Mesenchymal stem cell (in vitro differentiated cells and primary cell): Measurements from ENCODE around the gene OTOA.
"Not testable (repeated sequence)": the region's sequence is repeated elsewhere in the genome, so short reads cannot be mapped to it uniquely, and the experiment has no call there.

Experiments used
- DNase-seq: peaks from one replicate; pipeline ENCODE4 v3.0.0-alpha.2; 2013
- H2AFZ ChIP-seq: one replicate; pipeline ENCODE4 v1.6.1; 2013; ENCODE audit warnings: low read depth, mild to moderate bottlenecking, control low read depth, inconsistent platforms, low read length, moderate library complexity
- H2AK5ac ChIP-seq: 2 replicates; pipeline ENCODE4 v1.6.1; 2013; ENCODE audit warnings: low read length, moderate library complexity, mild to moderate bottlenecking, inconsistent platforms; ENCODE audit not compliant: severe bottlenecking
- H2BK120ac ChIP-seq: one replicate; pipeline ENCODE4 v1.6.1; 2013; ENCODE audit warnings: low read depth, mild to moderate bottlenecking, inconsistent platforms, low read length, moderate library complexity
- H2BK12ac ChIP-seq, 2 experiments: one replicate each; pipeline ENCODE4 v1.6.1; 2013; ENCODE audit warnings: inconsistent platforms in 2 of 2, low read length in 2 of 2, mild to moderate bottlenecking in 2 of 2, moderate library complexity in 2 of 2, control low read depth in 1 of 2
- H2BK15ac ChIP-seq: one replicate; pipeline ENCODE4 v1.6.1; 2013; ENCODE audit warnings: mild to moderate bottlenecking, low read depth, inconsistent platforms; ENCODE audit not compliant: poor library complexity, severe bottlenecking
- H2BK5ac ChIP-seq: 2 replicates; pipeline ENCODE4 v1.6.1; 2013; ENCODE audit warnings: low read depth, mild to moderate bottlenecking, low read length, control low read depth, inconsistent platforms; ENCODE audit not compliant: poor library complexity, severe bottlenecking
- H3K14ac ChIP-seq, 2 experiments: one replicate each; pipeline ENCODE4 v1.6.1; 2013; ENCODE audit warnings: inconsistent platforms in 2 of 2, low read length in 2 of 2, control low read depth in 1 of 2, mild to moderate bottlenecking in 1 of 2, moderate library complexity in 1 of 2
- H3K18ac ChIP-seq, 2 experiments: one replicate each; pipeline ENCODE4 v1.6.1; 2013; ENCODE audit warnings: inconsistent platforms in 2 of 2, low read length in 2 of 2, control low read depth in 1 of 2, low read depth in 1 of 2, mild to moderate bottlenecking in 1 of 2
- H3K23ac ChIP-seq, 2 experiments: one replicate each; pipeline ENCODE4 v1.6.1; 2013; ENCODE audit warnings: inconsistent platforms in 2 of 2, low read length in 2 of 2, mild to moderate bottlenecking in 2 of 2, moderate library complexity in 2 of 2, control low read depth in 1 of 2
- H3K27ac ChIP-seq: 2 replicates; pipeline ENCODE4 v1.5.1; 2013; ENCODE audit warnings: mild to moderate bottlenecking, moderate library complexity, low read length, control low read depth, inconsistent platforms; ENCODE audit not compliant: poor library complexity, severe bottlenecking
- H3K27me3 ChIP-seq, 2 experiments: 2 replicates each; pipeline versions ENCODE4 v1.6.1 to v1.7.0; 2013; ENCODE audit warnings: low read length in 2 of 2, mild to moderate bottlenecking in 2 of 2, moderate library complexity in 2 of 2, control low read depth in 1 of 2, inconsistent platforms in 1 of 2; ENCODE audit not compliant: control insufficient read depth in 1 of 2, insufficient read depth in 1 of 2
- H3K36me3 ChIP-seq, 2 experiments: 2 replicates each; pipeline versions ENCODE4 v1.6.1 to v1.7.0; 2013; ENCODE audit warnings: low read length in 2 of 2, control low read depth in 1 of 2, inconsistent platforms in 1 of 2, low read depth in 1 of 2, mild to moderate bottlenecking in 1 of 2; ENCODE audit not compliant: insufficient read depth in 2 of 2, control insufficient read depth in 1 of 2
- H3K4ac ChIP-seq, 2 experiments: one replicate each; pipeline ENCODE4 v1.6.1; 2013; ENCODE audit warnings: inconsistent platforms in 2 of 2, low read length in 2 of 2, mild to moderate bottlenecking in 2 of 2, moderate library complexity in 2 of 2, control low read depth in 1 of 2, low read depth in 1 of 2
- H3K4me1 ChIP-seq: 2 replicates; pipeline ENCODE4 v1.6.1; 2013; ENCODE audit warnings: low read depth, low read length, control low read depth; ENCODE audit not compliant: control insufficient read depth, insufficient read depth
- H3K4me2 ChIP-seq: 2 replicates; pipeline ENCODE4 v1.6.1; 2013; ENCODE audit warnings: low read length, mild to moderate bottlenecking, inconsistent platforms; ENCODE audit not compliant: poor library complexity, severe bottlenecking
- H3K4me3 ChIP-seq, 2 experiments: 2 replicates each; pipeline versions ENCODE4 v1.5.1 to v1.7.0; 2013; ENCODE audit warnings: low read length in 2 of 2, mild to moderate bottlenecking in 2 of 2, control low read depth in 1 of 2, low read depth in 1 of 2; ENCODE audit not compliant: insufficient read depth in 1 of 2
- H3K79me1 ChIP-seq: replicated peaks from 2 replicates; pipeline ENCODE4 v1.6.1; 2013; ENCODE audit warnings: mild to moderate bottlenecking, control low read depth, low read length, inconsistent platforms; ENCODE audit not compliant: poor library complexity, severe bottlenecking
- H3K9ac ChIP-seq: 2 replicates; pipeline ENCODE4 v1.7.0; 2013; ENCODE audit warnings: mild to moderate bottlenecking, low read length, moderate library complexity
- H3K9me3 ChIP-seq: 2 replicates; pipeline ENCODE4 v1.7.0; 2013; ENCODE audit warnings: mild to moderate bottlenecking, low read length; ENCODE audit not compliant: control insufficient read depth
- H4K8ac ChIP-seq: one replicate; pipeline ENCODE4 v1.6.1; 2013; ENCODE audit warnings: inconsistent platforms, mild to moderate bottlenecking, low read length, moderate library complexity
- H4K91ac ChIP-seq: one replicate; pipeline ENCODE4 v1.6.1; 2013; ENCODE audit warnings: mild to moderate bottlenecking, low read length, inconsistent platforms
- WGBS: methylation state at CpG from one replicate; pipeline ENCODE4 v1.1.7; 2013; ENCODE audit warnings: mixed read lengths; 5-methylcytosine and 5-hydroxymethylcytosine counted together

Gene OTOA

GRCh38 chr16:21626659-21627277 lies 37.0 kb upstream of the OTOA start:
- Histone ChIP-seq H3K23ac (no peak overlapping the region), H3K36me3 (peaks cover 15 to 57% of the 10 kb centered on the region in 2 experiments), H2AFZ (no peak overlapping the region), H3K14ac (no peak overlapping the region), H4K8ac (no peak overlapping the region), H2AK5ac (no peak overlapping the region), H3K27ac (peak overlapping the region; percentile 78), H4K91ac (no peak overlapping the region), H2BK120ac (no peak overlapping the region), H3K9me3 (no peaks in the 10 kb centered on the region), H3K4me1 (peaks cover 10% of the 10 kb centered on the region), H2BK12ac (no peak overlapping the region), H2BK15ac (no peak overlapping the region), H3K27me3 (no peaks in the 10 kb centered on the region), H3K9ac (peak overlapping the region; percentile 81), H3K18ac (peak overlapping the region in 1 of 2 experiments; percentile 29), H3K79me1 (peaks cover 18% of the 10 kb centered on the region), H2BK5ac (no peak overlapping the region), H3K4me3 (peak overlapping the region in 1 of 2 experiments; percentile 54), H3K4ac (no peak overlapping the region), H3K4me2 (no peak overlapping the region)
- 2% methylated on average over 6 of the region's 6 CpGs for WGBS
- peak; percentile 95 for DNase-seq

GRCh38 chr16:21628121-21628726 lies 35.5 kb upstream of the OTOA start:
- Histone ChIP-seq H2BK5ac (no peak overlapping the region), H2BK12ac (no peak overlapping the region), H3K4me1 (peaks cover 9% of the 10 kb centered on the region), H3K14ac (no peak overlapping the region), H3K36me3 (peaks cover 15 to 58% of the 10 kb centered on the region in 2 experiments), H2AFZ (no peak overlapping the region), H3K18ac (no peak overlapping the region), H2BK15ac (no peak overlapping the region), H3K4me3 (no peak overlapping the region), H3K9me3 (no peaks in the 10 kb centered on the region), H3K4me2 (no peak overlapping the region), H3K23ac (no peak overlapping the region), H3K79me1 (peaks cover 24% of the 10 kb centered on the region), H3K27ac (peak overlapping the region; percentile 58), H3K27me3 (no peaks in the 10 kb centered on the region), H3K9ac (peak overlapping the region; percentile 81), H4K8ac (no peak overlapping the region), H2AK5ac (no peak overlapping the region), H4K91ac (no peak overlapping the region), H2BK120ac (no peak overlapping the region), H3K4ac (no peak overlapping the region)
- no peak for DNase-seq
- 96% methylated on average over 5 of the region's 5 CpGs for WGBS

DNA sequence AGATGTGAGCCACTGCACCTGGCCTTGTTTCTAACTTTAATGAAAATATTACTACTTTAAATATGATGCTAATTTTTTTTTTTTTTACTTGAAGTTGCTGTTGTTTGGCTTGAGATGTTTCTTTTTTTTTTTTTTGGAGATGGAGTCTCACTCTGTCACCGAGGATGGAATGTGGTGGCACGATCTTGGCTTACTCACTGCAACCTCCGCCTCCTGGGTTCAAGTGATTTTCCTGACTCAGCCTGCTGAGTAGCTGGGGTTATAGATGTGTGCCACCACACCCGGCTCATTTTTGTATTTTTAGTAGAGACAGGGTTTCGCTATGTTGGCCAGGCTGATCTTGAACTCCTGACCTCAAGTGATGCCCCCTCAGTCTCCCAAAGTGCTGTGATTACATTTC lies 35.0 kb upstream of the OTOA start:
- Histone ChIP-seq H2BK5ac (no peak overlapping the region), H3K79me1 (peaks cover 24% of the 10 kb centered on the region), H3K27me3 (no peaks in the 10 kb centered on the region), H2AK5ac (no peak overlapping the region), H3K4me3 (peak overlapping the region in 1 of 2 experiments; percentile 3), H3K4me1 (peaks cover 9% of the 10 kb centered on the region), H2BK12ac (no peak overlapping the region), H3K27ac (no peak overlapping the region), H3K9me3 (no peaks in the 10 kb centered on the region), H3K4ac (no peak overlapping the region), H3K9ac (peak overlapping the region; percentile 81), H3K36me3 (peaks cover 15 to 55% of the 10 kb centered on the region in 2 experiments), H2AFZ (no peak overlapping the region), H2BK15ac (no peak overlapping the region), H3K14ac (no peak overlapping the region), H4K8ac (no peak overlapping the region), H3K23ac (no peak overlapping the region), H2BK120ac (no peak overlapping the region), H3K4me2 (no peak overlapping the region), H4K91ac (no peak overlapping the region), H3K18ac (no peak overlapping the region)
- no peak for DNase-seq
- WGBS: 83% methylated on average over 5 of the region's 5 CpGs

DNA sequence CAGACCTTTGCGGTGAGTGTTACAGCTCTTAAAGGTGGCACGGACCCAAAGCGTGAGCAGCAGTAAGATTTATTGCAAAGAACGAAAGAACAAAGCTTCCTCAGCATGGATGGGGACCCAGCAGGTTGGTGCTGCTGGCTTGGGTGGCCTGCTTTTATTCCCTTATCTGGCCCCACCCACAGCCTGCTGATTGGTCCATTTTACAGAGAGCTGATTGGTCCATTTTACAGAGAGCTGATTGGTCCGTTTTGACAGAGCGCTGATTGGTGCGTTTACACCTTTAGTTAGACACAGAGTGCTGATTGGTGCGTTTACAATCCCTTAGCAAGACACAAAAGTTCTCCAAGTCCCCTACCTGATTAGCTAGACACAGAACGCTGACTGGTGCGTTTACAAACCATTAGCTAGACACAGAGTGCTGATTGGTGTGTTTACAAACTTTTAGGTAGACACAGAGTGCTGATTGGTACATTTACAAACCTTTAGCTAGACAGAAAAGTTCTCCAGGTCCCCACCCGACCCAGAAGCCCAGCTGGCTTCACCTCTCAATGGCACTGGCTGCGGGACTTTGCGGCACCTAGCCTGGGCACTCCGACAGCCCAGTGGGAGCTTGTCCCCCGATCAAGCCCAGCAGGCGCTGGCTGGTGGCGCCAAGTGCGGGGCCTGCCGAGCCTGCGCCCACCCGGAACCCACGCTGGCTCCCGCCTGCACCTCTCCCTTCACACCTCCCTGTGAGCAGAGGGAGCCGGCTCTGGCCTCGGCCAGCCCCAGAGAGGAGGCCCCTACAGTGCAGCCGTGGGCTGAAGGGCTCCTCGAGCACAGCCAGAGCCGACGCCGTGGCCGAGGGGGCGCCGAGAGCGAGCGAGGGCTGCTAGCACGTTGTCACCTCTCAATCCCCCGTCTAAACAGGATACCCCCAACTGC lies 33.9 kb upstream of the OTOA start:
- not testable (repeated sequence) for H3K18ac ChIP-seq, H2BK15ac ChIP-seq, H3K27me3 ChIP-seq, H3K4me2 ChIP-seq, H3K4ac ChIP-seq, H2AK5ac ChIP-seq, H3K23ac ChIP-seq, H4K8ac ChIP-seq, H3K27ac ChIP-seq, H2BK120ac ChIP-seq, H2BK5ac ChIP-seq, H3K4me1 ChIP-seq, H3K14ac ChIP-seq, H2BK12ac ChIP-seq, H2AFZ ChIP-seq, DNase-seq, H3K9me3 ChIP-seq, H3K9ac ChIP-seq, H3K4me3 ChIP-seq
- Histone ChIP-seq H3K36me3 (peaks cover 15 to 56% of the 10 kb centered on the region in 2 experiments), H3K79me1 (peaks cover 31% of the 10 kb centered on the region), H4K91ac (peak overlapping the region; percentile 1)
- 98% methylated on average over 23 of the region's 37 CpGs for WGBS
